Erythroblast (primary cell): ENCODE results near the gene FGF14.

Source experiments
- DNase-seq, 2 experiments: peaks; one replicate each; lab custom pipeline; 2025; lab: John Stamatoyannopoulos, UW
- GATA1 ChIP-seq: IDR thresholded peaks from 2 replicates; pipeline ENCODE4 v1.6.1; 2011; ENCODE audit warnings: low read depth, mild to moderate bottlenecking, control low read depth, low read length, moderate library complexity
- POLR2A ChIP-seq: IDR thresholded peaks from 2 replicates; pipeline ENCODE4 v1.6.1; 2011; ENCODE audit warnings: mild to moderate bottlenecking, low read length

FGF14 gene

DNA sequence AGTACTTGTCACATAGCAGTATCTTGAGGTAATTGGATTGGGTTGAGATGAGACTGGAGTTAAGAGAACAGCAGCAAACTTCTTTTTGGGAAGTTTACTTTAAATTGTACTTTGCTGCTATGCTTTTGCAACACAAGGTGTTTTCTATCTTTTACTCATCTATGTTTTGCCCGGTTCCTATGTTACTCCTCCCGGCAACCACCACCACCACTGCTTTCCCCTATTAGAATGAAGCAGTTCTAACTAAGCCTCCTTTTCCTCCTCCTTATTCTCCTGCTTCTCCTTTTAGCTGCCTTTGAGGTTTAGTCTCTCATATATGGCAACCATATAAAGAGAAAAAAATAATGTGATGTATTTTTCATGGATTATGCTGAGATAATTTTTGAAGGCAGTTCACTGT, 715.8 kb downstream of the FGF14 start:
- no peak for DNase-seq
- no peak for TF ChIP-seq GATA1
- no peak for TF ChIP-seq POLR2A

DNA sequence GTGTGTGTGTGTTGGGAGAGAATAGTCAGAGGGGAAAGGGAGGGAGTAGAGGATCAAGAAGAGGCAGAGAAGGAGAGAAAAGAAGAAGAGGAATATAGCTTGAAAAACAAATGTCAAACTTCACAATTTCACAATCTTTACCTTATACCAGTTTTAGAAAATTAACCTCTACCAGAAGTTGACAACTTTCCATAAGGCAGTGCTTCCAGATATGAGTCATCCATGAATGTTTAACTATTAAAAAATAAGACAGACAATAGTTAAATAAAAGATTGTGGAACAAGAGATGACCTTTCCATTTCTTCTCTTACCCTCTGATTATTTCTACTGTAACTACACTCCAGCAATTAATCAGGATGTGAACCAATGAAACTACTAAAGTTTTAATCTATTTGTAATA, 720.0 kb downstream of the FGF14 start:
- TF ChIP-seq POLR2A (no peak), GATA1 (no peak)
- DNase-seq: no peak

GRCh38 chr13:101673360-101674105, 728.3 kb downstream of the FGF14 start:
- no peak for DNase-seq
- TF ChIP-seq POLR2A (no peak), GATA1 (no peak)

- no peak for DNase-seq
- TF ChIP-seq GATA1: no peak
- TF ChIP-seq POLR2A: no peak
Measured at GRCh38 chr13:101661839-101662238, 740.0 kb downstream of the FGF14 start.
